OCI-LY3 (cell line): ENCODE data around the gene C1orf21.

ENCODE experiments used
- H2AFZ ChIP-seq: fragments of 200-600, 300-600 bp; shearing (Covaris generic); 2 replicates; pipeline ENCODE4 v1.6.0; 2014; ENCODE audit warnings: antibody characterized with exemption, low read depth, low read length
- H3K27ac ChIP-seq: fragments of 200-600, 300-600 bp; sonication (generic); 2 replicates; pipeline ENCODE4 v1.5.1; 2014; ENCODE audit warnings: mild to moderate bottlenecking, low read length, moderate library complexity, mixed read lengths
- H3K27me3 ChIP-seq: fragments of 200-600, 300-600 bp; sonication (generic); 2 replicates; pipeline ENCODE4 v1.6.1; 2014; ENCODE audit warnings: low read depth, low read length, mixed read lengths
- H3K36me3 ChIP-seq: fragments of 200-600, 300-600 bp; sonication (generic); replicated peaks from 2 replicates; pipeline ENCODE3; 2014; ENCODE audit warnings: low read depth, low read length, mixed read lengths
- H3K4me1 ChIP-seq: fragments of 300-600, 200-600 bp; sonication (generic); 2 replicates; pipeline ENCODE4 v1.6.1; 2014; ENCODE audit warnings: low read length, mixed read lengths
- H3K4me2 ChIP-seq: fragments of 200-600, 300-600 bp; sonication (generic); 2 replicates; pipeline ENCODE4 v1.6.1; 2014; ENCODE audit warnings: low read length, mixed read lengths
- H3K4me3 ChIP-seq: fragments of 300-600, 200-600 bp; sonication (generic); 2 replicates; pipeline ENCODE4 v1.5.1; 2014; ENCODE audit warnings: antibody characterized with exemption, mild to moderate bottlenecking, low read length, moderate library complexity
- H3K79me2 ChIP-seq: fragments of 300-600, 200-600 bp; shearing (Covaris generic); 2 replicates; pipeline ENCODE4 v1.6.1; 2014; ENCODE audit warnings: mild to moderate bottlenecking, low read length, mixed read lengths
- H3K9ac ChIP-seq: fragments of 300-600, 200-600 bp; shearing (Covaris generic); 2 replicates; pipeline ENCODE4 v1.6.0; 2014; ENCODE audit warnings: mild to moderate bottlenecking, low read length, moderate library complexity
- H3K9me3 ChIP-seq: fragments of 200-600, 300-600 bp; shearing (Covaris generic); 2 replicates; pipeline ENCODE4 v1.6.1; 2014; ENCODE audit warnings: low read length, mixed read lengths; ENCODE audit not compliant: insufficient read depth
- H4K20me1 ChIP-seq: fragments of 200-600, 300-600 bp; sonication (generic); 2 replicates; pipeline ENCODE4 v1.6.1; 2016; ENCODE audit warnings: low read length, mixed read lengths; ENCODE audit not compliant: insufficient read depth
- EZH2phosphoT487 ChIP-seq: fragments of 200-600 bp; shearing (Covaris generic); IDR thresholded peaks from 2 replicates; pipeline ENCODE4 v1.6.1; 2018; ENCODE audit warnings: antibody characterized with exemption, mixed run types, low read depth
- TF ChIP-seq, protein P1 (sequence below): fragments of 200-600, 300-600 bp; sonication (generic); IDR thresholded peaks from 2 replicates; pipeline ENCODE4 v1.5.1; 2014; ENCODE audit warnings: antibody characterized with exemption, low read length, low read depth

The C1orf21 gene

GRCh38 chr1:184539580-184539979, 152.8 kb downstream of the C1orf21 start:
- Histone ChIP-seq H3K27me3 (no peaks in the 10 kb centered on the region), H3K4me1 (peaks cover 13% of the 10 kb centered on the region), H3K4me2 (no peak overlapping the region), H3K36me3 (peaks cover 4% of the 10 kb centered on the region), H3K9ac (no peak overlapping the region), H3K79me2 (no peaks in the 10 kb centered on the region), H3K27ac (no peak overlapping the region), H4K20me1 (no peaks in the 10 kb centered on the region), H3K4me3 (no peak overlapping the region), H3K9me3 (peaks cover 8% of the 10 kb centered on the region; the same call in 1 of the 2 replicates), H2AFZ (no peak overlapping the region)
- TF ChIP-seq, protein P1, sequence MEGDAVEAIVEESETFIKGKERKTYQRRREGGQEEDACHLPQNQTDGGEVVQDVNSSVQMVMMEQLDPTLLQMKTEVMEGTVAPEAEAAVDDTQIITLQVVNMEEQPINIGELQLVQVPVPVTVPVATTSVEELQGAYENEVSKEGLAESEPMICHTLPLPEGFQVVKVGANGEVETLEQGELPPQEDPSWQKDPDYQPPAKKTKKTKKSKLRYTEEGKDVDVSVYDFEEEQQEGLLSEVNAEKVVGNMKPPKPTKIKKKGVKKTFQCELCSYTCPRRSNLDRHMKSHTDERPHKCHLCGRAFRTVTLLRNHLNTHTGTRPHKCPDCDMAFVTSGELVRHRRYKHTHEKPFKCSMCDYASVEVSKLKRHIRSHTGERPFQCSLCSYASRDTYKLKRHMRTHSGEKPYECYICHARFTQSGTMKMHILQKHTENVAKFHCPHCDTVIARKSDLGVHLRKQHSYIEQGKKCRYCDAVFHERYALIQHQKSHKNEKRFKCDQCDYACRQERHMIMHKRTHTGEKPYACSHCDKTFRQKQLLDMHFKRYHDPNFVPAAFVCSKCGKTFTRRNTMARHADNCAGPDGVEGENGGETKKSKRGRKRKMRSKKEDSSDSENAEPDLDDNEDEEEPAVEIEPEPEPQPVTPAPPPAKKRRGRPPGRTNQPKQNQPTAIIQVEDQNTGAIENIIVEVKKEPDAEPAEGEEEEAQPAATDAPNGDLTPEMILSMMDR: no peak
- no peak for TF ChIP-seq EZH2phosphoT487

DNA sequence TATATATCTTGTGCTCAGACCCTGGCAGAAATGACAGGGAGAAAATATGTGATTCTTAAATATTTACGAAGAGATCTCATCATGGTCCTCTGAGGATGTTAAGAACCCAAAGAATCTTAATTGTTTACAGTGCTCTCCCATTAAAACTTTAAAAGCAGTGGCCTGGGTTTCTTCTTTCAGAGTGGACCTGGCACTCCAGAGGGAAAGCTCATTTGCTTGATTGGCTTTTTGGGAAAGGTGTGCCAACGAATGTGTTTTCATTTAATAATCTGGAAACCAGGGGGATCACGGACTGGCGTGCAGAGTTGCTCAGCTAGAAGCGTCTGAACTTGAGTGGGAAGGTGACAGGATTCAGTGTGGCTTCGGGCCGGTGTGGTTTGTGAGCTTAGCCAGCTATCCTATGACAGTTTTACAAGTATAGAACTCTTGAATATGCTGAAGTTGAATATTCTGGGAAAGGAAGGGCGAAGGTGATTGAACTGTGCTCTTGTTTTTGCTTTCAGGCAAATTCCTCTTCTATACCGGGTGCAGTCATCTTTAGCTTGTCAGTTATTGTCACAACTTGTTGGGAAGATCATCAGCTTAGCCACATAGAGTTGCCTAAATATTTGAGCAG, 154.8 kb downstream of the C1orf21 start:
- peaks cover 4% of the 10 kb centered on the region for H3K36me3 ChIP-seq
- no peaks in the 10 kb centered on the region for H3K4me1 ChIP-seq
- peaks cover 8% of the 10 kb centered on the region; the same call in 1 of the 2 replicates for H3K9me3 ChIP-seq
- H3K9ac ChIP-seq: no peak overlapping the region
- no peak overlapping the region for H2AFZ ChIP-seq
- no peaks in the 10 kb centered on the region for H3K79me2 ChIP-seq
- no peak overlapping the region for H3K27ac ChIP-seq
- H3K27me3 ChIP-seq: no peaks in the 10 kb centered on the region
- no peak for TF ChIP-seq EZH2phosphoT487
- TF ChIP-seq, protein P1: no peak
- no peak overlapping the region for H3K4me2 ChIP-seq
- no peaks in the 10 kb centered on the region for H4K20me1 ChIP-seq
- no peak overlapping the region for H3K4me3 ChIP-seq

GRCh38 chr1:184542291-184542690, 155.5 kb downstream of the C1orf21 start:
- TF ChIP-seq EZH2phosphoT487: no peak
- TF ChIP-seq, protein P1: no peak
- Histone ChIP-seq H3K4me1 (no peaks in the 10 kb centered on the region), H3K79me2 (no peaks in the 10 kb centered on the region), H2AFZ (no peak overlapping the region), H3K4me2 (no peak overlapping the region), H3K4me3 (no peak overlapping the region), H4K20me1 (no peaks in the 10 kb centered on the region), H3K27me3 (no peaks in the 10 kb centered on the region), H3K27ac (no peak overlapping the region), H3K9me3 (peaks cover 8% of the 10 kb centered on the region; the same call in 1 of the 2 replicates), H3K36me3 (peaks cover 4% of the 10 kb centered on the region), H3K9ac (no peak overlapping the region)

GRCh38 chr1:184545601-184546000, 158.8 kb downstream of the C1orf21 start:
- Histone ChIP-seq H3K4me2 (no peak overlapping the region), H3K4me1 (peaks cover 19% of the 10 kb centered on the region), H3K27ac (no peak overlapping the region), H3K9me3 (no peaks in the 10 kb centered on the region), H3K9ac (no peak overlapping the region), H3K27me3 (no peaks in the 10 kb centered on the region), H3K36me3 (no peaks in the 10 kb centered on the region), H3K4me3 (no peak overlapping the region), H3K79me2 (no peaks in the 10 kb centered on the region), H2AFZ (no peak overlapping the region), H4K20me1 (no peaks in the 10 kb centered on the region)
- TF ChIP-seq, protein P1: no peak
